DMS53 (cell line): ENCODE results near the gene OR51V1.
"Not testable (repeated sequence)": the region's sequence is repeated elsewhere in the genome, so short reads cannot be mapped to it uniquely, and the experiment has no call there.

ENCODE experiments used
- DNase-seq: peaks from one replicate; lab custom pipeline; 2025; lab: John Stamatoyannopoulos, UW

The OR51V1 gene

GRCh38 chr11:5165898-5166297 lies 34.6 kb downstream of the OR51V1 start:
- DNase-seq, result not testable (repeated sequence)

GRCh38 chr11:5164807-5165206 lies 35.7 kb downstream of the OR51V1 start:
- not testable (repeated sequence) for DNase-seq

- not testable (repeated sequence) for DNase-seq
These were observed 39.4 kb downstream of the OR51V1 start for GRCh38 chr11:5161045-5161444.

- DNase-seq, result not testable (repeated sequence)
These were observed 40.3 kb downstream of the OR51V1 start for GRCh38 chr11:5160217-5160616.

- DNase-seq, result no peak
These were observed 40.7 kb downstream of the OR51V1 start for GRCh38 chr11:5159806-5160205.

- DNase-seq, result no peak
These were observed 45.8 kb downstream of the OR51V1 start, which contains the start of gene OR52A1 for GRCh38 chr11:5154657-5155056. OR52A1 (minus strand) TSS chr11:5154757; CDS start chr11:5152369, 2,388 bp downstream.

- DNase-seq, result no peak
These were observed 46.7 kb downstream of the OR51V1 start for GRCh38 chr11:5153574-5154431.

- no peak for DNase-seq
These were observed 48.7 kb downstream of the OR51V1 start for GRCh38 chr11:5151713-5152153.
